Central memory CD8-positive, alpha-beta T cell (primary cell): ENCODE results near the gene CPAMD8.

Experiments used
- ATAC-seq: fragments of 150-1000 bp; cut with Tn5 transposase; replicated peaks from 2 replicates; pipeline ENCODE4 v1.10.0; 2022; ENCODE audit warnings: mild to moderate bottlenecking, moderate FRiP score, moderate number of reproducible peaks; ENCODE audit not compliant: poor library complexity, severe bottlenecking; ENCODE audit errors: extremely low read depth
- DNase-seq, 2 donors: peaks; one replicate each; pipeline ENCODE4 v3.0.0; 2021; ENCODE audit warnings: low spot score in 2 of 2
- H3K27ac Mint-ChIP-seq: one replicate; pipeline ENCODE4 v1.8.0; 2022; ENCODE audit warnings: low read depth, mild to moderate bottlenecking, moderate library complexity, mixed read lengths
- H3K27me3 Mint-ChIP-seq: one replicate; pipeline ENCODE4 v1.8.0; 2022; ENCODE audit warnings: mixed read lengths
- H3K36me3 Mint-ChIP-seq: one replicate; pipeline ENCODE4 v1.8.0; 2022; ENCODE audit warnings: mild to moderate bottlenecking, moderate library complexity, mixed read lengths; ENCODE audit not compliant: insufficient read depth
- H3K4me1 Mint-ChIP-seq: one replicate; pipeline ENCODE4 v1.8.0; 2022; ENCODE audit warnings: mixed read lengths
- H3K4me3 Mint-ChIP-seq: one replicate; pipeline ENCODE4 v1.8.0; 2022; ENCODE audit warnings: mild to moderate bottlenecking, moderate library complexity, mixed read lengths
- H3K9me3 Mint-ChIP-seq: one replicate; pipeline ENCODE4 v1.8.0; 2022; ENCODE audit warnings: mixed read lengths

The CPAMD8 gene

GRCh38 chr19:17060802-17061201 lies 34.2 kb upstream of the CPAMD8 start:
- H3K4me3 Mint-ChIP-seq = no peak overlapping the region
- H3K27me3 Mint-ChIP-seq = no peaks in the 10 kb centered on the region
- peaks cover 30% of the 10 kb centered on the region for H3K36me3 Mint-ChIP-seq
- no peak for ATAC-seq
- no peak overlapping the region for H3K27ac Mint-ChIP-seq
- H3K9me3 Mint-ChIP-seq = no peaks in the 10 kb centered on the region
- no peak for DNase-seq
- H3K4me1 Mint-ChIP-seq = peaks cover 25% of the 10 kb centered on the region

- Mint-ChIP-seq H3K27me3 (no peaks in the 10 kb centered on the region), H3K27ac (no peak overlapping the region), H3K4me1 (peaks cover 3% of the 10 kb centered on the region), H3K36me3 (peaks cover 28% of the 10 kb centered on the region), H3K4me3 (no peak overlapping the region), H3K9me3 (no peaks in the 10 kb centered on the region)
- no peak for DNase-seq
- no peak for ATAC-seq
Observed at GRCh38 chr19:17058236-17058635, 31.6 kb upstream of the CPAMD8 start.

GRCh38 chr19:17055636-17056035 lies 29.0 kb upstream of the CPAMD8 start:
- Mint-ChIP-seq H3K4me3 (no peak overlapping the region), H3K9me3 (no peaks in the 10 kb centered on the region), H3K27me3 (no peaks in the 10 kb centered on the region), H3K4me1 (no peaks in the 10 kb centered on the region), H3K36me3 (peaks cover 33% of the 10 kb centered on the region), H3K27ac (no peak overlapping the region)
- no peak for ATAC-seq
- no peak for DNase-seq

DNA sequence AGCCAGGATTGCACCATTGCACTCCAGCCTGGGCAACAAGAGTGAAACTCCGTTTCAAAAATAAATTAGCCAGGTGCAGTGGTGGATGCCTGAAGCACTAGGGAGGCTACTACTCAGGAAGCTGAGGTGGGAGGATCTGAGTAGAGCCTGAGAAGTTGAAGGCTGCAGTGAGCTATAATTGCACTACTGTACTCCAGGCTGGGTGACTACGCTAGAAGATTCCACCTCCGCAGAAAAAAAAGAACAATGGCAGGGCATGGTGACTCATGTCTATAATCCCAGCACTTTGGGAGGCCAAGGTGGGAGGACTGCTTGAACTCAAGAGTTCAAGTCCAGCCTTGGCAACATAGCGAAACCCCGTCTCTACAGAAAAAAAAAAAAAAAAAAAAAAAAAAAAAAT lies 28.1 kb upstream of the CPAMD8 start:
- Mint-ChIP-seq H3K36me3 (peaks cover 41% of the 10 kb centered on the region), H3K27ac (no peak overlapping the region), H3K27me3 (no peaks in the 10 kb centered on the region), H3K4me1 (no peaks in the 10 kb centered on the region), H3K4me3 (no peak overlapping the region), H3K9me3 (no peaks in the 10 kb centered on the region)
- no peak for ATAC-seq
- no peak for DNase-seq

DNA sequence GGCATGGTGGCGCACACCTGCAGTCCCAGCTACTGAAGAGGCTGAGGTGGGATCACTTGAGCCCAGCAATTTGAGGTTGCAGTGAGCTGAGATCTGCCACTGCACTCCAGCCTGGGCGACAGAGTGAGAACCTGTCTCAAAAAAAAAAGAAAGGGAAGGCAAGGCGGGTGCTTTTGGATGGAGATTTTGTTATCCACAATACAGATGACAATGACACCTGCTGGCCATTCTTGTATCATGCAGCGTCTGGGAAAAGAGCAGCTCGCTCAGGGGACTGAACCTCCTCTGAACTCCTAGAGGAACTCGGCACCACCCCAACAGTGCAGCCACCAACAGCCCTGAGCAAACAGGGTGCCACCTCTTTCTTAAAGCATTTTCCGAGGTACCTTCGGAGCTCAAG lies 25.8 kb upstream of the CPAMD8 start:
- no peaks in the 10 kb centered on the region for H3K27me3 Mint-ChIP-seq
- no peak for ATAC-seq
- peaks cover 30% of the 10 kb centered on the region for H3K36me3 Mint-ChIP-seq
- DNase-seq = no peak
- H3K27ac Mint-ChIP-seq = no peak overlapping the region
- no peaks in the 10 kb centered on the region for H3K4me1 Mint-ChIP-seq
- no peak overlapping the region for H3K4me3 Mint-ChIP-seq
- H3K9me3 Mint-ChIP-seq = no peaks in the 10 kb centered on the region

DNA sequence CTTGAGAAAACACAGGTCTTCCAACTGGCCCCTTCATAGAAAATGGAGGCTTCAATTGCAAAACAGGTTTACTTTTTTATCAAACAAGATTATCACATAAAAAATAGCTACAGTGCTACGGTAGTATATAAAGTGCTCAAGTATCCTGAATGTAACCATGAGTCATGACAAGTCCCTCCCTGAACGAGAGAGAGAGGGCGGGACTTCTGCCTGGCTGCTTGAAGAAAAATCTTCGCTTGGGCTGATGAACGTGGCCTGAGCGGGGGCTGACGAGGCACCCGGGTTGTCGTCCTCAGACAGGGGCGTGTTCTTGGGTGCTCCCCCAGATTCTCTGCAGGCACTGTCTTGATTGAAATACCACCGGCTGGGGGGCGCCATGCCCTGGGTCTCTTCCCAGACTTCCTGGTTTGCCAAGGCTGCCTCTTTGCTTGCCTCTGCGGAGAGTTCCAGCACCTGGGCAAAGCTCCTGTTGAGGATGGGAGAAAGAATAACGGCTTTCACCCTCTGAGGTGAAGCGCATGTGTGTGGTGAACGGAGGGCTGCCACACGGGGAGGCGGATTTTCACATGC lies 23.2 kb upstream of the CPAMD8 start:
- Mint-ChIP-seq H3K36me3 (peaks cover 22% of the 10 kb centered on the region), H3K4me1 (no peaks in the 10 kb centered on the region), H3K27me3 (no peaks in the 10 kb centered on the region), H3K4me3 (no peak overlapping the region), H3K9me3 (no peaks in the 10 kb centered on the region), H3K27ac (no peak overlapping the region)
- ATAC-seq (no peak), DNase-seq (no peak)

DNA sequence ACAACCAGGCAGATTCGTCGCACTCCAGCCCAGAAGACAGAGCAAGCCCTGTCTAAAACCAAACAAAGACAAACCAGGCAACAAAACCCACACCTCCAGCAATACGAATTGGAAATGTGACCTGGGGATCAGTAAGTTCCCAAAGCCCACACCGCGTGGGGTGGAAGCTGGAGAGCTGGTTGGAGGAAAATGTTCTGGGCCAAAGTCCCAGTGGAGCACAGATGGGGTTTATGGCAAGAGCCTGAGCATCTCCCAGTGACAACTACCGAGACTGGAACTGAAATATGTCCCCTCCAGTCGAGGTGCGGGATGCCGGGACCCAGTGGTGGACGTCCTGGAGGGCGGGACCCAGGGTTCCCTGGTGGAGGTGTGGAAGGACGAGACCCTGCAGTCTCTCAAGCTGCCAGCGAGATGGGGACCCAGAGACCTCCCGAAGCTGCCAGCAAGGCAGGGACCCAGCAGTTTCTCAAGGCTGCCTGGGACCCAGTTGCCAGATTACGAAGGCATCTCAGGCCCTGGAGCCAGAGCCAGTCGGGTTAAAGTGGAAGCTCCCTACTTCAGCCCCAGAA lies 22.4 kb upstream of the CPAMD8 start:
- no peaks in the 10 kb centered on the region for H3K4me1 Mint-ChIP-seq
- no peak for ATAC-seq
- H3K27me3 Mint-ChIP-seq = no peaks in the 10 kb centered on the region
- H3K9me3 Mint-ChIP-seq = no peaks in the 10 kb centered on the region
- H3K36me3 Mint-ChIP-seq = peaks cover 17% of the 10 kb centered on the region
- no peak overlapping the region for H3K27ac Mint-ChIP-seq
- H3K4me3 Mint-ChIP-seq = no peak overlapping the region
- no peak for DNase-seq

DNA sequence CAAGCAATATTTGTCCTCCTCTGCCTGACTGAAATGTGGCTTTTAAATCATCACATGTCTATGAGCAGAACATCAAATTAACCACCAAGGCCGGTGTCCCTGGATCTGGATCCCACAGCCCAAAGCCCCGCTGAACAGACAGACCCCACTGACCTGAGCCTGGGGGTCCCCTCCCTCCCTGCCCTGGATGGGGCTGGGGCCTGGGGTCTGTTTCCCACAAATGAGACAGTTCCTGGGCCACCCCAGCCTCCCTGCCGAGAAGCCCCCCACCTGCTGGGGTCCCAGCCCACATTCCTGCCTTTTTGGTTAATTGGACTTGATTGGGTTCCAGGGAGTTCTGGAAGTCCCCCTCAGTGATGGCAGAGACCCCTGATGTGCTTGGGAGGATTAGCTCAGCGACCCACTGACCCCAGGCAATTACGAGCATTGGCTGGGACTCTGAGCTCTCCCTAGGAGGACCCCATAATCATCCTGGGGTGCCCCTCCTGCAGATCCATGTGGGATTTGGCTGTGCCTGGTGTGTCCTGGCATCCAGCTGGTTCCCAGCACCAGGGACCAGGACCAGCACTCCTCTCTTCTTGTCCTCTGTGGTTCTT lies 19.4 kb upstream of the CPAMD8 start:
- ATAC-seq (no peak), DNase-seq (no peak)
- no peaks in the 10 kb centered on the region for H3K4me1 Mint-ChIP-seq
- peaks cover 9% of the 10 kb centered on the region for H3K36me3 Mint-ChIP-seq
- no peaks in the 10 kb centered on the region for H3K9me3 Mint-ChIP-seq
- H3K4me3 Mint-ChIP-seq = no peak overlapping the region
- H3K27me3 Mint-ChIP-seq = peaks cover 12% of the 10 kb centered on the region
- no peak overlapping the region for H3K27ac Mint-ChIP-seq

- H3K9me3 Mint-ChIP-seq = no peaks in the 10 kb centered on the region
- H3K27me3 Mint-ChIP-seq = peaks cover 35% of the 10 kb centered on the region
- H3K27ac Mint-ChIP-seq = no peak overlapping the region
- no peak for ATAC-seq
- DNase-seq = no peak
- no peak overlapping the region for H3K4me3 Mint-ChIP-seq
- H3K4me1 Mint-ChIP-seq = no peaks in the 10 kb centered on the region
- H3K36me3 Mint-ChIP-seq = no peaks in the 10 kb centered on the region
Observed at GRCh38 chr19:17043744-17044143, 17.1 kb upstream of the CPAMD8 start.

- ATAC-seq (no peak), DNase-seq (no peak)
- H3K4me1 Mint-ChIP-seq = no peaks in the 10 kb centered on the region
- H3K4me3 Mint-ChIP-seq = no peak overlapping the region
- no peak overlapping the region for H3K27ac Mint-ChIP-seq
- no peaks in the 10 kb centered on the region for H3K36me3 Mint-ChIP-seq
- H3K27me3 Mint-ChIP-seq = peaks cover 49% of the 10 kb centered on the region
- no peaks in the 10 kb centered on the region for H3K9me3 Mint-ChIP-seq
Observed at GRCh38 chr19:17041976-17042375, 15.4 kb upstream of the CPAMD8 start.

GRCh38 chr19:17037966-17038500 lies 11.4 kb upstream of the CPAMD8 start:
- no peaks in the 10 kb centered on the region for H3K4me1 Mint-ChIP-seq
- H3K27me3 Mint-ChIP-seq = peaks cover 60% of the 10 kb centered on the region
- ATAC-seq = no peak
- no peak overlapping the region for H3K4me3 Mint-ChIP-seq
- H3K36me3 Mint-ChIP-seq = peaks cover 2% of the 10 kb centered on the region
- H3K27ac Mint-ChIP-seq = peak overlapping the region; percentile 61
- DNase-seq = no peak
- no peaks in the 10 kb centered on the region for H3K9me3 Mint-ChIP-seq

DNA sequence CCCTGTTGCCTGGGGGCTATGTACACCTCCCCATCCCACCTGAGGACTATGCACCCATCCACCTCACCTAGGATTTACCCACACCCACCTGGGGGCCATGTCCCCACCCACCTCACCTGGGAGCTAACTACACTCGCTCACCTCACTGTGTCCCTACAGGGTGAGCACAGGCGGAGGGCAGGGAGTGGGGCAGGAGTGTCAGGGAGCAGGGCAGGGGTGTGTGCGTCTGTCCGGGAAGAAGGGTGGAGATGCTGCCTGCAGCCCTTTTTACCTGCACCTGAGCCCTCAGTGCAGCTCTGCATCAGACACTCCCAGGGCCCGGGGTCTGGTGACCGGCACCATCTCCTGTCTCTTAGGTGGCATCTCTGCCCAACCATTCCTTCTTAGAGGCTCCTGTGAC lies 10.6 kb upstream of the CPAMD8 start:
- no peaks in the 10 kb centered on the region for H3K4me1 Mint-ChIP-seq
- peaks cover 2% of the 10 kb centered on the region for H3K36me3 Mint-ChIP-seq
- peak overlapping the region; percentile 61 for H3K27ac Mint-ChIP-seq
- DNase-seq (no peak), ATAC-seq (no peak)
- no peaks in the 10 kb centered on the region for H3K9me3 Mint-ChIP-seq
- no peak overlapping the region for H3K4me3 Mint-ChIP-seq
- H3K27me3 Mint-ChIP-seq = peaks cover 65% of the 10 kb centered on the region

- Mint-ChIP-seq H3K4me1 (no peaks in the 10 kb centered on the region), H3K4me3 (no peak overlapping the region), H3K27ac (no peak overlapping the region), H3K36me3 (peaks cover 2% of the 10 kb centered on the region), H3K27me3 (peaks cover 59% of the 10 kb centered on the region), H3K9me3 (no peaks in the 10 kb centered on the region)
- ATAC-seq (no peak), DNase-seq (no peak)
Observed at GRCh38 chr19:17036640-17037039, 10.0 kb upstream of the CPAMD8 start.
